GM18502 (cell line): Measurements from ENCODE around the gene RHOF.
"Not testable (repeated sequence)": the region's sequence is repeated elsewhere in the genome, so short reads cannot be mapped to it uniquely, and the experiment has no call there.

Experiments used
- ATAC-seq: cut with Tn5 transposase; IDR thresholded peaks from one replicate; pipeline ENCODE4 v1.9.1; 2021; ENCODE audit warnings: mild to moderate bottlenecking; ENCODE audit not compliant: unreplicated experiment, poor library complexity

Gene RHOF

DNA sequence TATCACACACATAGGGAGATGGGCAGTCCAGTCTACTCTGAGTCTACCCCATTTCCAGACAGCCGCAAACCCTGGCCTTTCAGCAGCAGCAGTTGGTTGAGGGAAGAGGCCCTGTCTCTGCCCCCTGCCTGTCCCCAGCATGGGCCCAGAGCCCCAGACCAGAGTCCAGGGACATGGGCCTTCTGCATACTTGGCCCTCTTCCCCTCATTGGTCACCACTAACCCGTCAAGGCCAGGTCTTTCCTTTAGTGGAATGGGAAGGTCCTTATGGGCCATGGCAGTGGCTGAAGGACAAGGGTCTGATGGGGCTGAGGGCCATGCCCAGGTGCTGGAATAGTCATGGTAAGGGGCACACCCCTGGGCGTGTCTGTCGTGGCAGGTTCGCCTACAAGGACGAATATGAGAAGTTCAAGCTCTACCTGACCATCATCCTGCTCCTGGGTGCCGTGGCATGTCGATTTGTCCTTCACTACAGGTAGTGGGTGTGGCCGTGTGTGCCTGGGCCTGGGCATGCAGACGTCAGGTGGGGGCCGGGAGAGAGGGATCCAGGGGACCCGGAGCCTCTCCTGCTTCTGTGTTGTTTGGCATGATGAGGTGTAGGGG, 41.6 kb downstream of the RHOF start:
- no peak for ATAC-seq

- no peak for ATAC-seq
Observed at GRCh38 chr12:121751034-121751433, 42.5 kb downstream of the RHOF start.

DNA sequence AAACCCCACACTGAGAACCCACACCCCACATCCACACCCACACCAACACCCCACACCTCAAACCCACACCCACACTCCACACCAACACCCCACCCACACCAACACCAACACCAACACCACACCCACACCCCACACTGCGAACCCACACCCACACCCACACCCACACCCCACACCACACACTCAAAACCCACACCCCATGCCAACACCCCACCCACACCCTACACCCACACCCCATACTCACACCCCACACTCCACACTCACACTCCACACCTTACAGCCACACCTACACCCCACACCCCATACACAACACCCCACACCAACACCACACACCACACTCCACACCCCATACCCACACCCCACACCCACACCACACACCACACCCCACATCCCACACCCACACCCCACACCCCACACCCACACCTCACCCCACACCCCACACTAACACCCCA, 43.0 kb downstream of the RHOF start:
- no peak for ATAC-seq

- ATAC-seq: no peak
Observed at GRCh38 chr12:121749267-121749666, 44.2 kb downstream of the RHOF start.

- no peak for ATAC-seq
Observed at GRCh38 chr12:121748571-121749265, 44.8 kb downstream of the RHOF start.

DNA sequence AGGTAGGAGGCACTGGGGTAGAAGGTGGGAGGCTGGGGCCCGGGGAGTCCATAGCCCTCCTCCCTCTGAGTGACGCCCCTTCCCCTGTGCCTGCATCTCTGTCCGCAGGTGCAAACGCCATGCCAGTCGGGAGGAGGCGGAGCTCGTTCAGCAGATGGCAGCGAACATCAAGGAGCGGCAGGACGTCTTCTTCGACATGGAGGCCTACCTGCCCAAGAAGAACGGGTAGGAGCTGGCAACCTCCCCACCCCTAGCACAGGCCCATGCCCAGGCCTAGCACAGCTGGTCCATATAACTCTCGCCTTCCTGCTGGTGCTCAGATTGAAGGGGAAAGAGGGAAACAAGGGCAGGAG, 45.3 kb downstream of the RHOF start:
- no peak for ATAC-seq

- not testable (repeated sequence) for ATAC-seq
Observed at GRCh38 chr12:121745545-121745944, 47.9 kb downstream of the RHOF start.

DNA sequence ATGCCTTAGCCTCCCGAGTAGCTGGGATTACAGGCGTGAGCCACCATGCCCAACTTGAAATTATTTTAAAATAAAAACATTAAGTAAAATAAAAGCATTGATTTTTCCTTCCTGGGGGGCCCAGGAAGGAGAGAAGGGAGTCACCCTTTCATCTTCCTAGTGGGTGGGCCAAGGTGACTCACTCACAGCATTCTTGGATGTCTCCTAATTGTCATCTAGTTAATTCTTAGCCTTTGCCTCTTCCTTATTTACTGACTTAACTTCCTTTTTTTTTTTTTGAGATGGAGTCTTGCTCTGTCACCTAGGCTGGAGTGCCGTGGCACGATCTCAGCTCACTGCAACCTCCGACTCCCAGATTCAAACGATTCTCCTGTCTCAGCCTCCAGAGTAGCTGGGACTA, 51.7 kb downstream of the RHOF start:
- ATAC-seq: no peak

- no peak for ATAC-seq
Observed at GRCh38 chr12:121740847-121741246, 52.6 kb downstream of the RHOF start.

GRCh38 chr12:121738340-121738858, 55.1 kb downstream of the RHOF start:
- ATAC-seq: no peak

- ATAC-seq: no peak
Observed at GRCh38 chr12:121733849-121734248, 59.6 kb downstream of the RHOF start.

DNA sequence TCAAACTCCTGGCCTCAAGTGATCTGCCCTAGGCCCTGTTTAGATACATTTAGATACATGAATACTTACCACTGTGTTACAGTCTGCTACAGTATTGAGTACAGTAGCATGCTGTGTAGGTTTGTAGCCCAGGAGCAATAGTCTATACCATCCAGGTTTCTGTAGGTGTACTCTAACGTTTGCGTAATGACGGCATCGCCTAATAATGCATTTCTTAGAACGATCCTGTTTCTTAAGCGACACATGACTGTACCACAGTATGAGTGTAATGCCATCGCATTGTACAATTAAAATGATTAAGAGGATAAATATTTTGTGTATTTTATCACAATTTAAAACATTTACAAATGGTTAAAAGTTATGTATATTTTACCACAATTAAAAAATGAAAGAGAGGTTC, 62.0 kb downstream of the RHOF start:
- ATAC-seq: no peak

- ATAC-seq: no peak
Observed at GRCh38 chr12:121729021-121729420, 64.5 kb downstream of the RHOF start.
